IPS-NIHi11 (cell line): ENCODE measurements around the gene EPAS1.
"Not testable (repeated sequence)": the region's sequence is repeated elsewhere in the genome, so short reads cannot be mapped to it uniquely, and the experiment has no call there.

Experiments
- DNase-seq: peaks from one replicate; pipeline ENCODE4 v3.0.0; 2012; ENCODE audit warnings: mixed read lengths, low spot score

EPAS1 gene

DNA sequence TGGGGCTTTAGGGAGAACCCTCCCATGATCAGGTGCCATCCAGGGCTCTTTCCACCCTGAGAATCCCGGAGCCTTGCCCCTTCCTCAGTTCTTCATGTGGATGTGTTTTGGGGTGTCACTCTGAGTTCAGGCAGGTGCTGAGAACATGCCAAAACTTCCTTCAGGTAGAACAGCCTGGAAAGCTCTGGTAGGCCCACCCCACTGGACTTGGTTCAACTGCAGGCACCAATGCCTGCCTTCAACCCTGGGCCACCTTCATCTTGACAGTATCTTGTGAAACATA lies 85.8 kb downstream of the EPAS1 start:
- no peak for DNase-seq

DNA sequence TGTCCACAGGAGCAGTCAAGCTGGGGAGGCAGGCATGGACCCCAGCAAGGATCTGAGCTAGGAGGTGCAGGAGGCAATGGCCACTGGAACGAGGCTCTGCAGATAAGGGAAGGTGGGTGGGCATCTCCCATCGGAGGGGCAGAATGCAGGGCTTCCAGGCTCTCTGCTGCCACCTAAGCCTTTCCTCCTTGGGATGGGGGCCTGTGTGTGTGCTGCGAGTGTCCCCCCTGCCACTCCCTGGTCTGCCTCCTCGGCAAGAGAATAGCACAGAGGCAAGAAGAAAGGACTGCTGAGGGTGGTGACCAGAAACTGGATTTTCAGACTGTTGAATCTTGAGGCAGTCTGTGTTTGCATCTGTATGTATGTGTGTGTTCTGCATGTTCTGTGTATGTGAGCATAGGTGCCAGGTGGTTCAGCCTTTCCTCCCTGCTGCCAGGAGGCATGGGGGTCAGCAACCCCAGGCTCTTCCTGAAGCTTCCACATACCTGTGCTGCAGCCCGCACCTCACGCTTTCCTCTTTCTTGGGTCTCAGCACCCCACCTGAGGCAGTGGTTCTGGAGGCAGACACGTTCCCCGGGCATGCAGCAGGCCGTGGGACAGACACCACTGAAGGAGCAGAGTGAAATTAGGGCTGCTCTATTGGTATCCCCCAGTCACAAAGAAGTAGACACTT lies 86.7 kb downstream of the EPAS1 start:
- no peak for DNase-seq

- DNase-seq: no peak
Measured at GRCh38 chr2:46384457-46384815, 87.2 kb downstream of the EPAS1 start.

DNA sequence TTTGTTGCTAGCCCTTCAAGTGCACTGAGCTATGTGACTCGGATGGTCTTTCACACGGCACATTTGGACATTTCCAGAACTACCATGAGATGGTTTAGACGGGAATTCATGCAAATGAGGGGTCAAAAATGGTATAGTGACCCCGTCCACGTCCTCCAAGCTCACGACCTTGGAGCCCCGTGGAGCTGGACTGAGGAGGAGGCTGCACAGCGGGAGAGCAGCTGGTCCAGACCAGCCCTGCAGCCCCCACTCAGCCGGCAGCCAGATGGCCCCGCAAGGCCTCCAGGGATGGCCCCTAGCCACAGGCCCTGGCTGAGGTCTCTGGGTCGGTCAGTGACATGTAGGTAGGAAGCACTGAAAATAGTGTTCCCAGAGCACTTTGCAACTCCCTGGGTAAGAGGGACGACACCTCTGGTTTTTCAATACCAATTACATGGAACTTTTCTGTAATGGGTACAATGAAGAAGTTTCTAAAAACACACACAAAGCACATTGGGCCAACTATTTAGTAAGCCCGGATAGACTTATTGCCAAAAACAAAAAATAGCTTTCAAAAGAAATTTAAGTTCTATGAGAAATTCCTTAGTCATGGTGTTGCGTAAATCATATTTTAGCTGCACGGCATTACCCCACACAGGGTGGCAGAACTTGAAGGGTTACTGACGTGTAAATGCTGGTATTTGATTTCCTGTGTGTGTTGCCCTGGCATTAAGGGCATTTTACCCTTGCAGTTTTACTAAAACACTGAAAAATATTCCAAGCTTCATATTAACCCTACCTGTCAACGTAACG lies 88.8 kb downstream of the EPAS1 start:
- DNase-seq: no peak

DNA sequence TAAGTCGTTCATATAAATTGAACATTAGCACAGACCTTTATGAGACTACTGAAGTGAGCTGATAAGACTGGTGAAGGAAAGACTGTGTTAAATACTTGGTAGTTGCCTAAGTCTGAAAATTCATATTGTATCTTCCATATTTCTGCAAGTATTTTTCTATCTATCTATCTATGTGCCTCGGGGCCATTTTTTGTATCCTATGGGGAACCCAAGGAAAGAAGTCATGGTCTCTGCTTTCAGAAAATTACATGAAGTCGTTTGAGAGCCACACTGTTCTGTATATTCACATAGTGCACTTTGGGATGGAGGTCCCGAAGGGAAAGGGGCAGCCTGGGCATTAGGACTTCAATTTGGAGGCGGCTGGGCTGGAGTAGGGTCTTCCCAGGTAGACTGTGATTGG lies 89.6 kb downstream of the EPAS1 start:
- no peak for DNase-seq

GRCh38 chr2:46387292-46387691 lies 90.1 kb downstream of the EPAS1 start:
- DNase-seq: no peak

- DNase-seq: no peak
Measured at GRCh38 chr2:46387886-46388515, 90.8 kb downstream of the EPAS1 start.

DNA sequence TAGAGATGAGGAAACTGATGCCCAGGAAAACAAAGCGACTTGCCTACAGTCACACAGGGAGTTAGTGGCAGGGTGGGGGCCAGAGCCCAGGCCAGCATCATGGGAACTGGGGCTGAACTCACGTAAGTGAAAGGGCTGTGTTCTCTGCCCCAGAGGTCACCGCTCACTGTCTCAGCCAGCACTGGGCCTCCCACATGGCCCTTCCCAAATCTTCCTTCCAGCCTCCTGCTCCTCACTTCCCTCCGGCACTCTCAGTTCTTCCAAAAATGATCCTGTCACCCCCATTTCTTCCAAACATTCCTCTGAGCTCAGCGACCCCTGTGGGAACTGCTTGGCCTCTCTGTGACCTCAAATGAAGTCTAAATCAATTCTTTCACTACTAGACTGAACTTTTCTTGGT lies 91.7 kb downstream of the EPAS1 start:
- DNase-seq: no peak

DNA sequence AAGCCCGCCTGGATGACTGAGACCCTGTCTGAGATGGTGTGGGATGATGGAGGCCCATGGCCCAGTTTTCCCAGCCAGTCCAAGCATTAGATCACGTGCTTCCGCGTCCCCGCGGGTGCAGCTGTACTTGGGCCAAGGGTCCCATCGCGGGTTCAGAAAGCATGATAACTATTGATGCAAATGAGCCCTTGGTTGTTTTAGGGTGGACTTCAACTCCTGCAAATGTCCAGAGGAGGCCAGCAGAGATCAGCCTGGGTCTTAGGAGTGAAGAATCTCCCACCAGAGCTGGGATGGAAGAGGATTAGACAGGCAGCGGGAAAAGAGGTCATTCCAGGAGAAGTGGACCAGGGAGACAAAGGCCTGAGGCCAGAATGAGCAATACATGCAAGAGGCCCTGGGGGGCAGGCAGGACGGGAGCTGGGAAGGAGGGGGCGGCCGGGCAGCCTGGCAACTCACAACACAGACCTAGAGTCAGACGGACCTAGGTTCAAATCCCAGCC lies 92.3 kb downstream of the EPAS1 start:
- no peak for DNase-seq

- DNase-seq: no peak
Measured at GRCh38 chr2:46390036-46390435, 92.8 kb downstream of the EPAS1 start.

GRCh38 chr2:46390901-46391395 lies 93.7 kb downstream of the EPAS1 start:
- DNase-seq: no peak

DNA sequence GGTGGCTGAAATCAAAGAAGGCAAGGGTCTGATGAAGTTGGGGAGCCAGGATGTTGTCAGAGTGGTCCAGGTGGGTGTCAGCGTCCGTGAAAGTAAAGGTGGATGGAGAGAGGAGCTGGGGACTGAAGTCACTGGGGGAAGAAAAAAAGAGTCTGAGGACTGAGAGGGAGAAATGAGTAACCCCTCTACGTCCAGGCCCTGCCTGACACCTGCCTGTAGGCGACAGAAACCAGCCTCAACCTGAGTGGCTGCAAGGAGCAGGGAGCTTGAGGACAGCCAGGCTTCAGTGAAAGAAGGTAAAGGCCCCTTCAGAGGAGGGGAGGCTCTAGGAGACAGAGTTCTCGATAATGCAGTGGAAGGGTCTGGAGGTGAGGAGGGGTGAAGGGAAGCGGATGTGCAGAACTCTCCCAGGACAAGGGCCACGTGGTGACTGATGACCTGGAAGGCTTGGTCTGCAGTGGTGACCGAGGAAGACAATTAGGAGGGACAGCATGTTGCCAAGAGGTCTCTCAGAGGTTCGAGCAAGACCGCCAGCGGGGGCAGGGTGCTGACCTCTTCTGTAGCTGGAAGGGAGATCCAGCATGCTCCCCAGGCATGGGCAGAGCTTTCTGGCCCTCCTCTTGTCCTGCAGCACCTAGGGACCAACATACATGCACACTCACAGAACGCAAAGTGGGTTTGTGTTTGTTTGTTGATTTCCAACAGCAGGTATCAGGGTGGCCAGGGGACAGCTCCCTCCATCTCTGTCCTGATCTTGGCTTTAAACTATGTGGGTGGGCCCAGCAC lies 95.5 kb downstream of the EPAS1 start:
- no peak for DNase-seq

DNA sequence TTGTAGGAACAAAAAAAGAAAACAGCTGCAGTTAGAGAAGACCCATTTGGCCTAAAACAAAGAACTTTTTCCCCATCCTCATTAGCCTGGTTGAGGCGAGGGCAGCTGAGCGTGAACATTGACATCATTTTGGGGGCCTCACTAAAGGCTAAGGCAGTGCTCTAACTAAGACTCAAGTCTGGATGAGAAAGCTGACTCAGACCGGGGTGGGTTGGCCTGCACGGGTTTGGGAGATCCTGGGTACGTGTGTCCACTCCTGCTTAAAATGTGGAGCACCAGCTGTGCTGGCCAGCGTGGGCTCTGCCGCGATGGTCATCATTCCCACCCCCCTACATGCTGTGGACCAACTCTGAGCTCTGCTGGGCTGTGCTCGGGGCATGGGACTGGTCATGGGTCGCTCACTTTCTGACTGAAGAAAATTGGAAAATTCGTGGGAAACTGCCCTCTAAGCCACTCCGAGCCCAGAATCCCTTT lies 96.2 kb downstream of the EPAS1 start:
- no peak for DNase-seq

- no peak for DNase-seq
Measured at GRCh38 chr2:46393865-46394264, 96.7 kb downstream of the EPAS1 start.

GRCh38 chr2:46394649-46395510 lies 97.7 kb downstream of the EPAS1 start:
- DNase-seq: no peak

DNA sequence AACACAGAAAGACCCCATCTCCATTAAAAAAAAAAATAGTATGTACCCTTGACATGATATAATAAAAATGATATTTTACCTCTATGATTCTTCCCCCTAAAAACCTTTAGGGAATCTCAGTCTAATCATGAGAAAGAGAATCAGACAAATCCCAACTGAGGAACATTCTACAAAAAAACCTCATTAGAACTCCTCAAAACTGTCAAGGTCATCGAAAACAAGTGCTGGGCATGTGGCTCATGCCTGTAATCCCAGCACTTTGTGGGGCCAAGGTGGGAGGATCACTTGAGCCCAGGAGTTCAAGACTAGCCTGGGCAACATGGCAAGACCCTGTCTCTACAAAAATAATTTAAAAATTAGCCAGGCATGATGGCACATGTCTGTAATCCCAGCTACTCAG lies 98.5 kb downstream of the EPAS1 start:
- not testable (repeated sequence) for DNase-seq

DNA sequence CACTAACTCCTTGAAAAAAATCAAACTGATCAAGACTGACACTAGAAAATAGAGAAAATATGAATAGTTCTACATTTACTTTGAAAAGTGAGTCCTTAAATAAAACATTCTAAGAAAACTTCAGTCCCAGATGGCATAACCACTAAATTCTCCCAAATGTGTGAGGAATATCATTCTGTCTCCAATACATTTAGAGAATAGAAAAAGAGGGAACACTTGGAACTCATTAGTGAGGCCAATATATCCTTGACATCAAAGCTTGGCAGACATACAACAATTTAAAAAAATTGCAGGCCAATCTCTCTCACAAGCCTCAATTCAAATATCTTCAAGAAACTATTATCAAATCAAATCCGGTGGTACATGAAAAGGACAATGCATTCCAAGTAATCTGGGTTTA lies 102.8 kb downstream of the EPAS1 start:
- no peak for DNase-seq

DNA sequence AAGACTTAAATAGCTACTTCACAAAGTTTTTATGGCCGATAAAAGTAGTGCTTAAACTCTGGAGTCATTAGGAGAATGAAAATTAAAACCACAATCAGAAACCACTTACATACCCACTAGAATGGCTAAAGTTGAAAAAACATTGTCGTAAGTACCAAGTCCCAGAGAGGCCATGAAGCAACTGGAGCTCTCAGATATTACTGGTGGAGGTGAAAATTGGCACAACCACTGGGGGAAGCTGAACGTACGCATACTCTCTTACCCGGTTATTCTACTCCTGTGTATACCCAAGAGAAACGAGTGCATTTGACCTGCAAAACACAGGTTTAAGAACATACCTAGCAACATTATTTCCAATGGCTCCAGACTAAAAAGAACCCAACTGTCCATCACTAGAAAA lies 105.7 kb downstream of the EPAS1 start:
- DNase-seq: no peak

- no peak for DNase-seq
Measured at GRCh38 chr2:46404181-46404759, 107.1 kb downstream of the EPAS1 start.

DNA sequence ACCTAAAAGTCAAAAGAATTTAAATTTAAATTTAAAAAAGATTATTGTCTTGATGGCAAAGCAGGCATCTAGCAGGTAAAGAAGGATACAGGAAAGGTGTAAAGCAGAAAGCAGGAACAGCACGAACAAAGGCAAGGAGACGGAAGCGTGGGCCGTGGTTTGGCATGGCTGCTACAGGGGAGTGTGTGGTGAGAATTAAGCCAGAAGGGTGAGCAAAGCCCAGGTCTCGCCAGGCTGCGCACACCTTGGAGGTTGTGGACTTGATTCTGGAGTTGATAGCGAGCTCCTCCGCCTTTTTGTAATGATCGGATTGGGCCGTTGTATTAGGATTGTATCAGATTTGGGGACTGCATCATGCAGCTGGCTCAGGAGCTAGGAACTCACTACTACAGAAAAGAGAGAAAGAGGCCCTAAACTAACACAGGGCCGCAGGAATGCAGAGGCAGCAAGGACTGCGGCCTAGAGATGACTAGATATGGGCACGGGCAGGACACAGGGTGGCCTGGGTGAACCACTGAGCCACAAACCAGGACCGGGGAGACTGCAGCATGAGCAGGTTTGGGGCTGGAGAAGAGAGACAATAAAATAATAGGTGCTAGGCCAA lies 110.7 kb downstream of the EPAS1 start:
- DNase-seq: no peak

- DNase-seq: no peak
Measured at GRCh38 chr2:46409756-46410155, 112.5 kb downstream of the EPAS1 start.
